ENCODE measurements around the gene RYR2. TPM values are rescaled to one million over a fixed set of nuclear protein-coding genes. Genes with fewer than 3 reads are reported as not detected.

RYR2 gene
- polyA plus RNA-seq, 1 experiment: not detected

DNA sequence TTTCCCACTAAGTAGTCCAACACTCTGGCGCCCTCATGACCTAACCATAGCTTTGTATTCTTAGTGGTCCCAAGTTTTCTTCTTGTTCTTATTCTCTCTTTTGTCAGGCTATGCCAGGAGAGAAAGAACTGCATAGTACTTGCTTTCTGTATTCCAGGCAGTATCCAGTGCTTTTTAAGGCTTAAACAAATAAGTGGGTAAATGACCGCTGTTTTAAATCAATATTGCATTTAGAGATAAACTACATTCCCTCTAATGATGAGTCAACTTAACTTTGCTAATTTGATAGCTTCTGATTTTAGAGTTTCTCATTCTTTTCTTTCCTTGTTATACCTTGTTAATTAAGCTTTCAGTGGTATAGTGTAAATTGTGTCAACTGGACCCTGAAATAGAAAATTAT is 709.1 kb downstream of the RYR2 start:
- Histone ChIP-seq H3K9me3 (ENCODE audit: control insufficient read depth, insufficient read depth, low read length) (no peaks in the 10 kb centered on the region; the same call in 1 of the 2 replicates), H3K4me3 (ENCODE audit: low read depth, low read length) (no peak overlapping the region), H3K27me3 (ENCODE audit: control insufficient read depth, insufficient read depth, low read length) (no peaks in the 10 kb centered on the region), H3K27ac (ENCODE audit: low read depth, low read length) (no peak overlapping the region)
- DNase-seq (ENCODE audit: low read depth, low spot score): no peak
- ChIA-PET CTCF (no interaction called here), POLR2A (no interaction called here)
- TF ChIP-seq, protein P1, sequence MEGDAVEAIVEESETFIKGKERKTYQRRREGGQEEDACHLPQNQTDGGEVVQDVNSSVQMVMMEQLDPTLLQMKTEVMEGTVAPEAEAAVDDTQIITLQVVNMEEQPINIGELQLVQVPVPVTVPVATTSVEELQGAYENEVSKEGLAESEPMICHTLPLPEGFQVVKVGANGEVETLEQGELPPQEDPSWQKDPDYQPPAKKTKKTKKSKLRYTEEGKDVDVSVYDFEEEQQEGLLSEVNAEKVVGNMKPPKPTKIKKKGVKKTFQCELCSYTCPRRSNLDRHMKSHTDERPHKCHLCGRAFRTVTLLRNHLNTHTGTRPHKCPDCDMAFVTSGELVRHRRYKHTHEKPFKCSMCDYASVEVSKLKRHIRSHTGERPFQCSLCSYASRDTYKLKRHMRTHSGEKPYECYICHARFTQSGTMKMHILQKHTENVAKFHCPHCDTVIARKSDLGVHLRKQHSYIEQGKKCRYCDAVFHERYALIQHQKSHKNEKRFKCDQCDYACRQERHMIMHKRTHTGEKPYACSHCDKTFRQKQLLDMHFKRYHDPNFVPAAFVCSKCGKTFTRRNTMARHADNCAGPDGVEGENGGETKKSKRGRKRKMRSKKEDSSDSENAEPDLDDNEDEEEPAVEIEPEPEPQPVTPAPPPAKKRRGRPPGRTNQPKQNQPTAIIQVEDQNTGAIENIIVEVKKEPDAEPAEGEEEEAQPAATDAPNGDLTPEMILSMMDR (IDR thresholded peaks at IDR 0.05; ENCODE audit: low read depth, low read length): no peak

DNA sequence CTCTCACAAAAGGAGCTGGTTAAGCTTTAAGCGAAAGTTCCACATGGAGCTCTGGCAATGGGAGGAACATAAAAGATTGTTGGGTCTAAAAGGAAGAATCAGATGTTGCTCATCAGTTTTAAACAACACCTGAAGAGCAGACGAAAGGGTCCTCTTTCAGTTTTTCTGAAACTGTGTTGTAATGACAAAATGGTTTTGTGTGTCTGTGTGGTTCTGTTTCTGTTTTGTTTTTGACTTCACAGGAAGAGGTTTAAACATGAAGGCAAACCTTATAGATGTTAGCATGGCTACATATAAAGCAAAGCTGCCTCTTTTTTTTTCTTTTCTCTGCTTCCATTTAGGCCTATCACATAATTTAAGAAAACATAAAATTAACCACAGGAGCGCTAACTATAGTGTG is 712.6 kb downstream of the RYR2 start:
- Histone ChIP-seq H3K27ac (ENCODE audit: low read depth, low read length) (no peak overlapping the region), H3K4me3 (ENCODE audit: low read depth, low read length) (no peak overlapping the region), H3K9me3 (ENCODE audit: control insufficient read depth, insufficient read depth, low read length) (no peaks in the 10 kb centered on the region; the same call in 1 of the 2 replicates), H3K27me3 (ENCODE audit: control insufficient read depth, insufficient read depth, low read length) (no peaks in the 10 kb centered on the region)
- no peak for DNase-seq (ENCODE audit: low read depth, low spot score)
- TF ChIP-seq, protein P1 (IDR thresholded peaks at IDR 0.05; ENCODE audit: low read depth, low read length): no peak
- ChIA-PET POLR2A (no interaction called here), CTCF (no interaction called here)

DNA sequence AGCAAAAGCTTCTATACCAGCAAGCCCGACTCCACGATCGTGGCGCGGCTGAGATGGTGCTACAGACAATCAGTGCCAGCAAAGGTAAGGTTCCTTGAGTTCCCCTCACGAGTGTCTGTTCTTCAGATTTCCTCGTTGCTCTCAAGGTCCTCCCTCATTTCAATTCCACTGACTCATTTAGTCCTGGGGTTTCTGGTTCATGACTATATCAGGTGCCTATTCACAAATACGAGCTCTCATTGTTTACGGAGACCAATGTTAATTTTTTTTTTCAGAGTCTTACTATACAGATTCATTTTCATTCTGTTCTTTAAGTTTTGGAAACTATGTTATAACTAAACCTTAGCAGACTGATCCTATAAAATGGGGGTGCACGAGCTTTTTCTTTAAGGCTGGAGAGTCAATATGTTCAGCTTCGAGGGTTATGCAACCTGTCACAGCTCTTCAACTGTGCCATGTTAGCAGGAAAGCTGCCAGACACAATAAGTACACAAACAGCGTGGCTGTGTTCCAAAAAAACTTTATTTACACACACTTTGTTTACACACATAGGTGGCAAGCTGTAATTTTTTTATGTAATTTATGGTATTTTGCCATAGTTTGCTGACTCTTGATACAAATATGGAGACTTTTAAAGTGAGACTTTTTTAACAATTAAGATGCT is 714.5 kb downstream of the RYR2 start:
- TF ChIP-seq, protein P1 (IDR thresholded peaks at IDR 0.05; ENCODE audit: low read depth, low read length): no peak
- CTCF ChIA-PET: interaction anchor here (0.5 to 0.6 kb wide), 2 partner anchors 20 to 1113 kb away, joined by 3 to 5 read pairs; no protein-coding TSS in a partner anchor
- H3K27me3 ChIP-seq (ENCODE audit: control insufficient read depth, insufficient read depth, low read length): no peaks in the 10 kb centered on the region
- POLR2A ChIA-PET: no interaction called here
- no peak for DNase-seq (ENCODE audit: low read depth, low spot score)
- H3K27ac ChIP-seq (ENCODE audit: low read depth, low read length): no peak overlapping the region
- no peaks in the 10 kb centered on the region; the same call in 1 of the 2 replicates for H3K9me3 ChIP-seq (ENCODE audit: control insufficient read depth, insufficient read depth, low read length)
- H3K4me3 ChIP-seq (ENCODE audit: low read depth, low read length): no peak overlapping the region

DNA sequence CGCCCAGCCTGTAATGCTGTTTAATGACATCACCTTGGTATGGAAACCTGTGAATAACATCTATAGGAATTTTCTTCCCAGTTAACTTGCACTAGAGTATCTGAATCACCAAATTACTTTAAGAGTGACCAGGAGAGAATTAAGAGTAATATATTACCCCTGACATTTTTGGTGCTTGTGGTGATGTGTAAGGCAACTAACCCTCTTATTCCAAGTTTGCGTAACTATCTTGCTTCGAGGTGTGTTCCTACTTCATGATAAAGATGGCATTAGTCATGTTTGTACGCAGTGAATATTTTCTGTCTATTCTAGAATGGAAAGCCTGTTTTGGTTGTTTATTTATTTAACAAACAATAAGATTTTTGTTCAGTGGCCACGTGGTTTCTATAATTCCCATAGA is 717.4 kb downstream of the RYR2 start:
- Histone ChIP-seq H3K27me3 (ENCODE audit: control insufficient read depth, insufficient read depth, low read length) (no peaks in the 10 kb centered on the region), H3K4me3 (ENCODE audit: low read depth, low read length) (no peak overlapping the region), H3K9me3 (ENCODE audit: control insufficient read depth, insufficient read depth, low read length) (0 out of 2 replicates have a peak, but pooled peaks cover 2% of the 10 kb centered on the region), H3K27ac (ENCODE audit: low read depth, low read length) (no peak overlapping the region)
- TF ChIP-seq, protein P1 (IDR thresholded peaks at IDR 0.05; ENCODE audit: low read depth, low read length): no peak
- CTCF ChIA-PET: interaction anchor here (0.7 kb wide), 1 partner anchor 1321 kb away, joined by 6 read pairs; no protein-coding TSS in a partner anchor
- POLR2A ChIA-PET: no interaction called here
- DNase-seq (ENCODE audit: low read depth, low spot score): no peak

DNA sequence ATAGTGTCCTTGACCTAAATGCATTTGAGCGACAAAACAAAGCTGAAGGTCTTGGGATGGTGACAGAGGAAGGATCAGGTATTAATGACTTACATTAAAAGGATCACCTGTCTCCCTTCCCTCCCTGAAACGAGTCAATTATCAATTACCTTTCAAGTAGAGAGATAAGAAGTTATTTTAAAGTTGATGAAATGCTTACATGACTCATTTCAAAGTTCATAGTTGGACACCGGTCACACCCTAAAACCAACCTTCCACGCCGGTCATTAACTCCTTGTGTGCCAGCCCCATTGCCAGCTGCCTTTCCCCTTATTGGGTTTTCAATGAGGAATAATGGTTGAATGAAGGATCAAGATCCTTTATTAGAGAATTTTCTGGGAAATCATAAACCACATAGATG is 719.0 kb downstream of the RYR2 start:
- no peak for DNase-seq (ENCODE audit: low read depth, low spot score)
- CTCF ChIA-PET: interaction anchor here (0.7 to 1.2 kb wide), 2 partner anchors 47 to 1080 kb away, joined by 4 read pairs; no protein-coding TSS in a partner anchor
- Histone ChIP-seq H3K27ac (ENCODE audit: low read depth, low read length) (no peak overlapping the region), H3K4me3 (ENCODE audit: low read depth, low read length) (no peak overlapping the region), H3K9me3 (ENCODE audit: control insufficient read depth, insufficient read depth, low read length) (0 out of 2 replicates have a peak, but pooled peaks cover 2% of the 10 kb centered on the region), H3K27me3 (ENCODE audit: control insufficient read depth, insufficient read depth, low read length) (no peaks in the 10 kb centered on the region)
- POLR2A ChIA-PET: no interaction called here
- TF ChIP-seq, protein P1 (IDR thresholded peaks at IDR 0.05; ENCODE audit: low read depth, low read length): no peak

Measured in AG04450 (cell line).